Fibroblast of lung (primary cell): Measurements from ENCODE around the gene EFNA1. TPM values are rescaled to one million over a fixed set of nuclear protein-coding genes. Genes with fewer than 3 reads are reported as not detected.

Experiments
- DNase-seq, 2 donors: peaks; one replicate each; pipeline versions ENCODE4 v3.0.0 to v3.0.0-alpha.2; 2010; ENCODE audit warnings: low read depth in 2 of 2
- H2AFZ ChIP-seq: 2 replicates; pipeline ENCODE4 v1.5.1; 2012; ENCODE audit warnings: low read length, control low read depth, inconsistent platforms
- H3K27ac ChIP-seq: 2 replicates; pipeline ENCODE4 v1.5.1; 2011; ENCODE audit warnings: low read length, control low read depth; ENCODE audit not compliant: insufficient read depth
- H3K27me3 ChIP-seq: 2 replicates; pipeline ENCODE4 v1.5.1; 2011; ENCODE audit warnings: mild to moderate bottlenecking, low read length; ENCODE audit not compliant: control insufficient read depth, insufficient read depth
- H3K36me3 ChIP-seq: 2 replicates; pipeline ENCODE4 v1.5.1; 2011; ENCODE audit warnings: low read length; ENCODE audit not compliant: control insufficient read depth, insufficient read depth
- H3K4me1 ChIP-seq: 2 replicates; pipeline ENCODE4 v1.5.1; 2011; ENCODE audit warnings: low read length; ENCODE audit not compliant: control insufficient read depth, insufficient read depth; ENCODE audit errors: extremely low read depth
- H3K4me2 ChIP-seq: 2 replicates; pipeline ENCODE4 v1.5.1; 2011; ENCODE audit warnings: low read length, control low read depth; ENCODE audit not compliant: insufficient read depth; ENCODE audit errors: extremely low read depth
- H3K4me3 ChIP-seq, 4 experiments: fragments of 200-600 bp in 1 of 4; sonication (generic) in 1 of 4; replicated peaks in 1 of 4; 2 replicates each; pipeline ENCODE4 v1.5.1; 2011 to 2016; ENCODE audit warnings: low read length in 4 of 4, low read depth in 3 of 4, mild to moderate bottlenecking in 3 of 4, control low read depth in 2 of 4, inconsistent platforms in 1 of 4, mixed read lengths in 1 of 4; ENCODE audit not compliant: insufficient read depth in 1 of 4; ENCODE audit errors: control extremely low read depth in 1 of 4
- H3K79me2 ChIP-seq: 2 replicates; pipeline ENCODE4 v1.5.1; 2012; ENCODE audit warnings: mild to moderate bottlenecking, low read length, inconsistent platforms; ENCODE audit not compliant: control insufficient read depth, insufficient read depth
- H3K9ac ChIP-seq: 2 replicates; pipeline ENCODE4 v1.5.1; 2011; ENCODE audit warnings: mild to moderate bottlenecking, low read length, control low read depth; ENCODE audit not compliant: insufficient read depth
- H3K9me3 ChIP-seq: 2 replicates; pipeline ENCODE4 v1.5.1; 2012; ENCODE audit warnings: low read depth, low read length; ENCODE audit not compliant: control insufficient read depth, insufficient read depth
- H4K20me1 ChIP-seq: 2 replicates; pipeline ENCODE4 v1.5.1; 2011; ENCODE audit warnings: low read length; ENCODE audit not compliant: control insufficient read depth, insufficient read depth; ENCODE audit errors: extremely low read depth
- EZH2 ChIP-seq: IDR thresholded peaks from 2 replicates; pipeline ENCODE4 v1.5.1; 2012; ENCODE audit warnings: low read length, control low read depth, mild to moderate bottlenecking; ENCODE audit errors: missing control alignments
- polyA plus RNA-seq, 2 donors: library from polyadenylated mRNA; depleted of rRNA in 1 of 2; stranded (reverse) in 1 of 2; unstranded in 1 of 2; fragments of >200 nt; gene quantifications; 2 replicates each; pipeline ENCODE4 v1.2.1, GENCODE V29; 2011 to 2012; ENCODE audit warnings: missing spikeins in 1 of 2
- total RNA-seq: library from RNA; depleted of rRNA; stranded (reverse); fragments of >200 nt; gene quantifications from 2 replicates; pipeline ENCODE4 v1.2.1, GENCODE V29; 2014
- TF ChIP-seq, protein P1 (sequence below), 2 donors: IDR thresholded peaks in 1 of 2; conservative IDR thresholded peaks in 1 of 2; 1 replicate in 1 of 2; 2 replicates in 1 of 2; pipeline ENCODE4 v1.5.1; 2011 to 2012; ENCODE audit warnings: low read length in 2 of 2, control low read depth in 1 of 2, inconsistent platforms in 1 of 2, low read depth in 1 of 2, mild to moderate bottlenecking in 1 of 2

EFNA1 gene
- total and polyA plus RNA-seq, 2 donors (not counting 1 experiment from before 2014, with no cell fraction given), result 0.07 TPM; not detected in 1

DNA sequence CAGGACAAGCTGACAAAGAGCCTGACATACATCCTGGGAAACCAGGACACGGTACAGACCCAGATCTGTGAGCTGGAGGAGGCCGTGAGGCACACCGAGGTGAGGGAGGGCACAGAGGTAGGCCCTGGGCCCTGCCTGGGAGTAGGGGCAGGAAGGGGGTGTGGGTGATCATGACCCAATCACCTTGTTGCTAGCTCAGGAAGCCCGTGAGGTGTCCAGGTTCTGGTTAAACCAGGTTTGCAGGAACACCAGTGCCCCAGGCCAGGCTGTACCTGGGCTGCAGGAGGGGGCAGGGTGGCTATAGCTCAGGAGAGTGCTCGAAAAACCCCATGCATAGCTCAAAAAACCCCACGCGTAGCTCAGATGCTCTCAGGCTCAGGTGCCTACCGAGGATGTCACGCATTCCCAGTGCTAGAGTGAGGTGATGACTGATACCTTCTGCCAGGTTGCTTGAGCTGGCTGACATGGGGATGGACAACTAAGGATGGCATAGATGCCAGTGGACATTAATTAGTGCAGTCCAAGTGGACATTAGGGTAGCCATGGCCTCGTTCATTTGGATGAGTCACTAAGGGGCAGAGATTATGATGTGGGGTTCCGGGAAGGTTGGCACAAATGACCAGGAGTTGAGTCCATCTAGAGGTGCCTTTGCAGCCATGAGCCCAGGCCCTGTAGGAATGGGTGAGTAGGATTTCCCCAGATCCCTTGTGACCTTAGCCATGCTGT lies 49.7 kb downstream of the EFNA1 start:
- no peaks in the 10 kb centered on the region for H3K27me3 ChIP-seq
- no peaks in the 10 kb centered on the region for H4K20me1 ChIP-seq
- H3K79me2 ChIP-seq, result peaks cover 7% of the 10 kb centered on the region
- peaks cover 6% of the 10 kb centered on the region for H3K4me1 ChIP-seq
- no peak for DNase-seq
- H2AFZ ChIP-seq, result no peak overlapping the region
- H3K4me3 ChIP-seq, result no peak overlapping the region
- H3K9me3 ChIP-seq, result no peaks in the 10 kb centered on the region
- no peak overlapping the region for H3K9ac ChIP-seq
- peaks cover 17% of the 10 kb centered on the region for H3K36me3 ChIP-seq
- no peak for TF ChIP-seq EZH2
- TF ChIP-seq, protein P1, sequence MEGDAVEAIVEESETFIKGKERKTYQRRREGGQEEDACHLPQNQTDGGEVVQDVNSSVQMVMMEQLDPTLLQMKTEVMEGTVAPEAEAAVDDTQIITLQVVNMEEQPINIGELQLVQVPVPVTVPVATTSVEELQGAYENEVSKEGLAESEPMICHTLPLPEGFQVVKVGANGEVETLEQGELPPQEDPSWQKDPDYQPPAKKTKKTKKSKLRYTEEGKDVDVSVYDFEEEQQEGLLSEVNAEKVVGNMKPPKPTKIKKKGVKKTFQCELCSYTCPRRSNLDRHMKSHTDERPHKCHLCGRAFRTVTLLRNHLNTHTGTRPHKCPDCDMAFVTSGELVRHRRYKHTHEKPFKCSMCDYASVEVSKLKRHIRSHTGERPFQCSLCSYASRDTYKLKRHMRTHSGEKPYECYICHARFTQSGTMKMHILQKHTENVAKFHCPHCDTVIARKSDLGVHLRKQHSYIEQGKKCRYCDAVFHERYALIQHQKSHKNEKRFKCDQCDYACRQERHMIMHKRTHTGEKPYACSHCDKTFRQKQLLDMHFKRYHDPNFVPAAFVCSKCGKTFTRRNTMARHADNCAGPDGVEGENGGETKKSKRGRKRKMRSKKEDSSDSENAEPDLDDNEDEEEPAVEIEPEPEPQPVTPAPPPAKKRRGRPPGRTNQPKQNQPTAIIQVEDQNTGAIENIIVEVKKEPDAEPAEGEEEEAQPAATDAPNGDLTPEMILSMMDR (conservative IDR thresholded peaks at IDR 0.05 in 1 of 2, IDR thresholded peaks at IDR 0.05 in 1 of 2; ENCODE audit: low read depth in 1 of 2, low read length in 2 of 2), result no peak
- no peak overlapping the region for H3K27ac ChIP-seq
- no peak overlapping the region for H3K4me2 ChIP-seq

DNA sequence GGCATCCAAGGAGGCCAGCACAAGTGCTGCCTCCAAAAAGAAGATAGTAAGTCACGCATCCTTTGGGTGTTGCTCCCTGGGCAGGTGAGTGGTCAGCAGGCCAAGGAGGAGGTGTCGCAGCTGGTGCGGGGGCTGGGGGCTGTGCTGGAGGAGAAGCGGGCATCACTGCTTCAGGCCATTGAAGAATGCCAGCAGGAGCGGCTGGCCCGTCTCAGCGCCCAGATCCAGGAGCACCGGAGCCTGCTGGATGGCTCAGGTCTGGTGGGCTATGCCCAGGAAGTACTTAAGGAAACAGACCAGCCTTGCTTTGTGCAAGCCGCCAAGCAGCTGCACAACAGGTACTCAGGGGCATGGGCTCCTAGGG lies 50.2 kb downstream of the EFNA1 start:
- H3K4me2 ChIP-seq, result no peak overlapping the region
- H3K4me3 ChIP-seq, result no peak overlapping the region
- no peak for TF ChIP-seq EZH2
- TF ChIP-seq, protein P1 (conservative IDR thresholded peaks at IDR 0.05 in 1 of 2, IDR thresholded peaks at IDR 0.05 in 1 of 2; ENCODE audit: low read depth in 1 of 2, low read length in 2 of 2), result no peak
- no peaks in the 10 kb centered on the region for H3K27me3 ChIP-seq
- no peak overlapping the region for H3K9ac ChIP-seq
- H3K4me1 ChIP-seq, result peaks cover 6% of the 10 kb centered on the region
- no peaks in the 10 kb centered on the region for H4K20me1 ChIP-seq
- H2AFZ ChIP-seq, result no peak overlapping the region
- no peaks in the 10 kb centered on the region for H3K9me3 ChIP-seq
- H3K36me3 ChIP-seq, result peaks cover 17% of the 10 kb centered on the region
- H3K79me2 ChIP-seq, result peaks cover 1% of the 10 kb centered on the region
- H3K27ac ChIP-seq, result no peak overlapping the region
- no peak for DNase-seq

DNA sequence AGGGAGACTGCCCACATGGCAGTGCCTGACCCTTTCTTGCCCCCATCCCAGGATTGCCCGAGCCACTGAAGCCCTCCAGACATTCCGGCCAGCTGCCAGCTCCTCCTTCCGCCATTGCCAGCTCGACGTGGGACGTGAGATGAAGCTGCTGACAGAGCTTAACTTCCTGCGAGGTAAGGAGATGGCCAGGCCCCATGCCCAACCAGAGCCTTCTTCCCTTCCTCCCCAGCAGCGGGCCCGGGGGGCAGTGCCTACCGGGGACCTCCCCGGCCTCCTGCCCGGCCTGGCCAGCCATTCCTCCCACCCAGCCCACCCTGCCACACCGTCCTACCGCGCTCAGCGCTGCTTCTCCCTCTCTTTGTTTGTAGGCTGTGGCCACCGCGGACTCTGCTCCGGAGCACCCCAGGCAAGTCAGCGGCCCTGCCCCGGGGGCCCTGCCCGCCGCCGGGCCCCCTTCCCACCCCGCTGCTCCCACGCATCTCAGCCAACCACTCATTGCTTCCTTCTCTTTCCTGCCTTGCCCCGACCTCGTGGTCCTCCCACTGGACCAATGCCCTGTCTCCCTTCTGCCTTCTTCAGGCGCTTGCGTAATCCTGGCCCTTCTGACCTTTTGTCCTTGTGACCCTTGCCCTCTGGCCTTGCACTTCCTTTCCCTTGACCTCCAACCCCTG lies 50.9 kb downstream of the EFNA1 start:
- Histone ChIP-seq H4K20me1 (no peaks in the 10 kb centered on the region), H3K36me3 (peaks cover 17% of the 10 kb centered on the region), H3K4me1 (peaks cover 6% of the 10 kb centered on the region), H2AFZ (no peak overlapping the region), H3K4me3 (no peak overlapping the region), H3K27me3 (no peaks in the 10 kb centered on the region), H3K79me2 (no peaks in the 10 kb centered on the region), H3K9me3 (no peaks in the 10 kb centered on the region), H3K27ac (no peak overlapping the region), H3K4me2 (no peak overlapping the region), H3K9ac (no peak overlapping the region)
- no peak for TF ChIP-seq EZH2
- TF ChIP-seq, protein P1 (conservative IDR thresholded peaks at IDR 0.05 in 1 of 2, IDR thresholded peaks at IDR 0.05 in 1 of 2; ENCODE audit: low read depth in 1 of 2, low read length in 2 of 2), result no peak
- DNase-seq, result no peak
